DND-41 (cell line): ENCODE results near the gene STX4.

Experiments used
- ATAC-seq: fragments of 200-7000 bp; cut with Tn5 transposase; 3 replicates; pipeline ENCODE4 v1.9.1; 2021; ENCODE audit warnings: low read depth; ENCODE audit not compliant: insufficient read depth
- DNase-seq: peaks from one replicate; pipeline ENCODE4 v3.0.0-alpha.2; 2020
- H2AFZ ChIP-seq: 2 replicates; pipeline ENCODE4 v1.6.0; 2012; ENCODE audit warnings: low read depth, low read length
- H3K27ac ChIP-seq: 2 replicates; pipeline ENCODE4 v1.5.1; 2012; ENCODE audit warnings: low read length, inconsistent platforms
- H3K27me3 ChIP-seq: fragments of 200-600 bp; sonication (generic); 2 replicates; pipeline ENCODE4 v1.6.0; 2012; ENCODE audit warnings: low read length, mild to moderate bottlenecking, inconsistent platforms; ENCODE audit not compliant: insufficient read depth, poor library complexity
- H3K36me3 ChIP-seq: 2 replicates; pipeline ENCODE4 v1.5.1; 2012; ENCODE audit warnings: low read length, inconsistent platforms; ENCODE audit not compliant: insufficient read depth
- H3K4me1 ChIP-seq: 2 replicates; pipeline ENCODE4 v1.5.1; 2012; ENCODE audit warnings: mild to moderate bottlenecking, low read length; ENCODE audit not compliant: insufficient read depth
- H3K4me2 ChIP-seq: 2 replicates; pipeline ENCODE4 v1.6.0; 2012; ENCODE audit warnings: mild to moderate bottlenecking, moderate library complexity, low read length, inconsistent platforms; ENCODE audit not compliant: insufficient read depth
- H3K4me3 ChIP-seq, 2 experiments: fragments of 200-600 bp in 1 of 2; shearing (Covaris generic) in 1 of 2; 2 replicates each; pipeline ENCODE4 v1.5.1; 2012 to 2016; ENCODE audit warnings: inconsistent platforms in 2 of 2, low read length in 2 of 2, mild to moderate bottlenecking in 2 of 2, low read depth in 1 of 2, moderate library complexity in 1 of 2
- H3K79me2 ChIP-seq: 2 replicates; pipeline ENCODE4 v1.6.0; 2012; ENCODE audit warnings: low read length, inconsistent platforms; ENCODE audit not compliant: insufficient read depth
- H3K9ac ChIP-seq: 2 replicates; pipeline ENCODE4 v1.6.0; 2012; ENCODE audit warnings: low read depth, mild to moderate bottlenecking, inconsistent platforms, low read length, moderate library complexity
- H3K9me3 ChIP-seq: 2 replicates; pipeline ENCODE4 v1.5.1; 2012; ENCODE audit warnings: low read length, moderate library complexity, mild to moderate bottlenecking, inconsistent platforms; ENCODE audit not compliant: insufficient read depth, severe bottlenecking
- H4K20me1 ChIP-seq: 2 replicates; pipeline ENCODE4 v1.6.0; 2012; ENCODE audit warnings: low read length; ENCODE audit not compliant: insufficient read depth
- CTCF ChIP-seq: IDR thresholded peaks from 2 replicates; pipeline ENCODE4 v1.5.1; 2012; ENCODE audit warnings: borderline replicate concordance, low read length, moderate library complexity, mild to moderate bottlenecking; ENCODE audit not compliant: poor library complexity, severe bottlenecking; ENCODE audit errors: extremely low read depth
- EZH2 ChIP-seq: IDR thresholded peaks from 3 replicates; pipeline ENCODE4 v1.6.1; 2012; ENCODE audit warnings: borderline replicate concordance, low read depth, mild to moderate bottlenecking, moderate library complexity, low read length, inconsistent platforms; ENCODE audit not compliant: severe bottlenecking

Gene STX4

GRCh38 chr16:31032736-31033708 is at the start of gene STX4:
TSS of gene STX4 (plus strand) at chr16:31033558. CDS start at chr16:31033806, 248 bp downstream.
- Histone ChIP-seq H3K4me2 (peak within 1 kb of the TSS; percentile 84), H3K79me2 (peaks cover 12% of the 10 kb centered on the region), H3K27me3 (no peaks in the 10 kb centered on the region), H4K20me1 (no peaks in the 10 kb centered on the region), H2AFZ (peak within 1 kb of the TSS; percentile 89), H3K4me1 (peaks cover 23% of the 10 kb centered on the region), H3K9ac (peak within 1 kb of the TSS; percentile 79), H3K9me3 (no peaks in the 10 kb centered on the region), H3K4me3 (peak within 1 kb of the TSS; percentile 78 to 83), H3K36me3 (peaks cover 17% of the 10 kb centered on the region), H3K27ac (peak within 1 kb of the TSS; percentile 89)
- peak; percentile 82 for ATAC-seq
- no peak for TF ChIP-seq EZH2
- peak; percentile 97 for DNase-seq

GRCh38 chr16:30983898-30984610 is 49.3 kb upstream of the STX4 start:
- Histone ChIP-seq H3K4me1 (no peaks in the 10 kb centered on the region), H2AFZ (no peak overlapping the region), H3K36me3 (peaks cover 65% of the 10 kb centered on the region), H4K20me1 (peaks cover 4% of the 10 kb centered on the region; the same call in 1 of the 2 replicates), H3K79me2 (no peaks in the 10 kb centered on the region), H3K4me2 (no peak overlapping the region), H3K27me3 (no peaks in the 10 kb centered on the region), H3K4me3 (no peak overlapping the region), H3K9ac (no peak overlapping the region), H3K27ac (no peak overlapping the region), H3K9me3 (no peaks in the 10 kb centered on the region)
- DNase-seq (no peak), ATAC-seq (0 out of 3 replicates have a peak, but pooled peaks have one; percentile 6)
- TF ChIP-seq CTCF (no peak), EZH2 (no peak)

GRCh38 chr16:30984669-30985400 is 48.5 kb upstream of the STX4 start, which contains the start of gene HSD3B7:
TSS of gene HSD3B7 (plus strand) at chr16:30985207. CDS start at chr16:30985659, 452 bp downstream.
- Histone ChIP-seq H3K4me2 (no peak within 1 kb of the TSS), H2AFZ (no peak within 1 kb of the TSS)

More at GRCh38 chr16:30984669-30985400, 48.5 kb upstream of the STX4 start, which contains the start of gene HSD3B7:
- DNase-seq (peak; percentile 79), ATAC-seq (peak; percentile 85)
- H3K27me3 ChIP-seq: no peaks in the 10 kb centered on the region
- H3K27ac ChIP-seq: no peak within 1 kb of the TSS
- no peak within 1 kb of the TSS for H3K4me3 ChIP-seq
- H3K9ac ChIP-seq: no peak within 1 kb of the TSS
- H4K20me1 ChIP-seq: peaks cover 4% of the 10 kb centered on the region; the same call in 1 of the 2 replicates
- TF ChIP-seq EZH2 (no peak), CTCF (peak; percentile 95)
- peaks cover 59% of the 10 kb centered on the region for H3K36me3 ChIP-seq
- no peaks in the 10 kb centered on the region for H3K79me2 ChIP-seq
- no peaks in the 10 kb centered on the region for H3K4me1 ChIP-seq
- no peaks in the 10 kb centered on the region for H3K9me3 ChIP-seq
